Colonic mucosa (tissue), 4 donors: Measurements from ENCODE around the gene MAPK11. TPM values are rescaled to one million over a fixed set of nuclear protein-coding genes. Genes with fewer than 3 reads are reported as not detected.
A peak's percentile ranks its signal among the peaks of the same experiment; 100 is the strongest.

Experiments used
- DNase-seq: peaks from one replicate; pipeline ENCODE4 v3.0.0-alpha.2; 2020
- H3K27ac ChIP-seq: fragments of 200-600 bp; one replicate; pipeline ENCODE4 v1.8.0; 2021
- H3K27me3 ChIP-seq: fragments of 200-600 bp; one replicate; pipeline ENCODE4 v1.8.0; 2021
- H3K36me3 ChIP-seq: fragments of 200-600 bp; one replicate; pipeline ENCODE4 v1.8.0; 2021
- H3K4me1 ChIP-seq: fragments of 200-600 bp; one replicate; pipeline ENCODE4 v1.8.0; 2021; ENCODE audit warnings: mild to moderate bottlenecking
- H3K4me3 ChIP-seq: fragments of 200-600 bp; one replicate; pipeline ENCODE4 v1.8.0; 2021
- H3K9ac ChIP-seq, 2 donors: one replicate each; pipeline ENCODE4 v1.7.0; 2013; ENCODE audit warnings: control low read depth in 2 of 2, low read depth in 2 of 2, low read length in 2 of 2
- H3K9me3 ChIP-seq: fragments of 200-600 bp; one replicate; pipeline ENCODE4 v1.8.0; 2021
- CTCF ChIP-seq: fragments of 200-600 bp; IDR thresholded peaks from one replicate; pipeline ENCODE4 v1.8.0; 2022; ENCODE audit warnings: antibody characterized with exemption, mild to moderate bottlenecking
- intact Hi-C: fragments of 100-400 bp; cut with DNase I; formaldehyde crosslinking; loops from one replicate; pipeline ENCODE4 v1.14.1; 2022
- total RNA-seq, 2 donors: library from RNA; stranded (reverse); fragmentation: NEBNext Ultra II Directional in 1 of 2; extraction: Animal tissue kit (Norgen Biotek cat#: 25700) in 1 of 2; gene quantifications; one replicate each; pipeline ENCODE4 v1.2.1, GENCODE V29; 2021
- donor health status: healthy.
- donor health status: DM: no; HTN: no; CAD: no.
- donor health status: DM: no; HTN: no; CAD: no.

The MAPK11 gene
- total RNA-seq, 2 donors from 2014 or later, result 1.3 to 1.9 TPM

- no peak for TF ChIP-seq CTCF
- Histone ChIP-seq H3K9ac (no peak overlapping the region), H3K9me3 (no peaks in the 10 kb centered on the region), H3K36me3 (no peaks in the 10 kb centered on the region), H3K27ac (no peak overlapping the region), H3K4me1 (peaks cover 12% of the 10 kb centered on the region), H3K27me3 (no peaks in the 10 kb centered on the region), H3K4me3 (no peak overlapping the region)
- no peak for DNase-seq
- intact Hi-C loops, result loop anchor here (5.0 to 10.0 kb wide), 2 partner anchors 89 to 252 kb away; partner anchors contain the start of genes LMF2, NCAPH2 and PPP6R2
These were observed 16.9 kb downstream of the MAPK11 start for GRCh38 chr22:50253046-50253915.

GRCh38 chr22:50252082-50253045 is 17.8 kb downstream of the MAPK11 start:
- DNase-seq, result peak; percentile 85
- no peaks in the 10 kb centered on the region for H3K9me3 ChIP-seq
- H3K27ac ChIP-seq, result no peak overlapping the region
- no peak overlapping the region for H3K9ac ChIP-seq
- H3K4me1 ChIP-seq, result peaks cover 19% of the 10 kb centered on the region
- intact Hi-C loops, result loop anchor here (5.0 to 10.0 kb wide), 2 partner anchors 90 to 252 kb away; partner anchors contain the start of genes LMF2, NCAPH2 and PPP6R2
- H3K27me3 ChIP-seq, result no peaks in the 10 kb centered on the region
- H3K4me3 ChIP-seq, result no peak overlapping the region
- TF ChIP-seq CTCF, result peak; percentile 65
- no peaks in the 10 kb centered on the region for H3K36me3 ChIP-seq

GRCh38 chr22:50251477-50252081 is 18.6 kb downstream of the MAPK11 start:
- Histone ChIP-seq H3K9ac (peak overlapping the region; percentile 58 to 91), H3K36me3 (no peaks in the 10 kb centered on the region), H3K27ac (peak overlapping the region; percentile 47)

GRCh38 chr22:50250555-50251476 is 19.4 kb downstream of the MAPK11 start, which contains the start of gene HDAC10:
TSS of gene HDAC10 (minus strand) at chr22:50251265. CDS start at chr22:50251032, 233 bp downstream.
- intact Hi-C loops, result loop anchor here (5.0 to 10.0 kb wide), 2 partner anchors 91 to 254 kb away; partner anchors contain the start of genes LMF2, NCAPH2 and PPP6R2
- H3K27ac ChIP-seq, result peak within 1 kb of the TSS; percentile 47
- no peaks in the 10 kb centered on the region for H3K36me3 ChIP-seq
- DNase-seq, result peak; percentile 90
- H3K9me3 ChIP-seq, result no peaks in the 10 kb centered on the region
- peak within 1 kb of the TSS; percentile 90 for H3K4me3 ChIP-seq
- H3K4me1 ChIP-seq, result peaks cover 23% of the 10 kb centered on the region
- H3K9ac ChIP-seq, result peak within 1 kb of the TSS; percentile 89 to 91
- H3K27me3 ChIP-seq, result no peaks in the 10 kb centered on the region
- no peak for TF ChIP-seq CTCF

More at GRCh38 chr22:50251477-50252081, 18.6 kb downstream of the MAPK11 start:
- H3K27me3 ChIP-seq, result no peaks in the 10 kb centered on the region
- intact Hi-C loops, result loop anchor here (5.0 to 10.0 kb wide), 2 partner anchors 91 to 253 kb away; partner anchors contain the start of genes LMF2, NCAPH2 and PPP6R2
- DNase-seq, result no peak
- H3K4me1 ChIP-seq, result peaks cover 19% of the 10 kb centered on the region
- H3K9me3 ChIP-seq, result no peaks in the 10 kb centered on the region
- peak overlapping the region; percentile 90 for H3K4me3 ChIP-seq
- TF ChIP-seq CTCF, result no peak
